Endothelial cell of coronary artery (primary cell): Measurements from ENCODE around the gene SLC31A2. TPM values are rescaled to one million over a fixed set of nuclear protein-coding genes. Genes with fewer than 3 reads are reported as not detected.

Source experiments
- total RNA-seq: library from RNA; depleted of rRNA; stranded (reverse); fragments of >200 nt; gene quantifications from 2 replicates; pipeline ENCODE4 v1.2.3, GENCODE V29; 2014

SLC31A2 gene
- total RNA-seq = 4.3 and 5.0 TPM in 2 replicates

DNA sequence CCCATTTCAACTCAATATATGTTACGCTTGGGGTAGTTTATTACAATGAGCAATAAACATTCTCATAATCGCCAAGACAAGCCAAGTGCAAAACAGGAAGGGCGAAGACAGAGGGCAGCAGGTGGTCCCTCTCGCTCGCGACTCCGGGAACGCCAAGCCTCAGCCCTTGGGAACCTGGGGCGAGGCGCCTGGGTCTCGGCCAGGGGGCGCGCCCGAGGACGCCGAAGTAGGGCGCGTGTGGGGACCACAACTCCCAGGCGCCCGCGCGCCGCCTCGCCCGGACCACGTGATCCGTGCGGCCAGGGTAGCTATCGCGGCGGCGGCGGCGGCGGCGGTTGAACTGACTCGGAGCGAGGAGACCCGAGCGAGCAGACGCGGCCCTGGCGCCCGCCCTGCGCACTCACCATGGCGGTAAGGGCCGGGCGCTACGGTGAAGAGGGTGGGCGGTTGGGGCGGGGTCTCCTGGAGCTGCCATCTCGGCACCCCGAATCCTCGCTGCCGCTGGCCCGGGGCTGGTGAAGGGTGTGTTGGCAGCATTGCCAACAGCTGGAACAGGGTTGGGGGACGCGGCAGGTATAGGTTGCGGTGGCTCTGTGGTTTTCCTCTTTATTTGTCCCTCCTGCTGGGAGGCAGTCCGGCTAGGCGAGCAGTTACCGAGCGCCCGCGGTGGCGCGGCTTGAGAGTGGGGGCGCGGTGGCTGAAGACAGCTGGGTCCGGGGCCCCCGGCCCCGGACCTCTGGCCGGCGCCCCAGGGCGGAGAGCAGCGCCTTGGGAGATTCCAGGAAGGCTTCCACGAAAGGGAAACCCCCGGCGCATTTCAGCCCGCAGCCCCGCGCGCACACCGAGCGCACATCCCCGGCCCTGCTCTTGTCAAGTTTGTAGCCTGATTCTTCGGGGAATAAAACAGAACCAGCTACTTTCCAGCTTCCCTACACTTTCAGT is at the start of gene SLC31A2:
TSS of gene SLC31A2 (plus strand) at position 338 of the 942 bp plus-strand sequence. CDS start at position 406, 68 bp downstream.

Other genes with a start within 250 kb of the SLC31A2 start
- gene ZNF883, start 138.8 kb upstream of the SLC31A2 start, total RNA-seq = 0.09 and 2.1 TPM in 2 replicates
- 0.63 and 1.4 TPM in 2 replicates for gene ZFP37, start 94.3 kb upstream of the SLC31A2 start, total RNA-seq
- 15.6 and 19.1 TPM in 2 replicates for gene FKBP15, start 70.3 kb downstream of the SLC31A2 start, total RNA-seq
- gene SLC31A1, start 70.5 kb downstream of the SLC31A2 start, total RNA-seq = 12.0 and 16.8 TPM in 2 replicates
- 45.0 and 53.3 TPM in 2 replicates for gene CDC26, start 124.6 kb downstream of the SLC31A2 start, total RNA-seq
- gene PRPF4, start 124.7 kb downstream of the SLC31A2 start, total RNA-seq = 26.6 and 27.1 TPM in 2 replicates
- gene RNF183, start 152.4 kb downstream of the SLC31A2 start, total RNA-seq = not detected in 2 replicates
- 0.54 and 0.75 TPM in 2 replicates for gene WDR31, start 189.3 kb downstream of the SLC31A2 start, total RNA-seq
- gene BSPRY, start 198.5 kb downstream of the SLC31A2 start, total RNA-seq = not detected in 2 replicates
- gene HDHD3, start 226.0 kb downstream of the SLC31A2 start, total RNA-seq = 4.9 TPM in 2 replicates